RWPE2 (cell line): Measurements from ENCODE around the gene NDE1.
A peak's percentile ranks its signal among the peaks of the same experiment; 100 is the strongest.

Experiments used
- ATAC-seq: fragments of 200-7000 bp; cut with Tn5 transposase; 3 replicates; pipeline ENCODE4 v1.9.1; 2021; ENCODE audit warnings: low read depth
- DNase-seq: peaks from one replicate; pipeline ENCODE4 v3.0.0-alpha.2; 2020; ENCODE audit warnings: low spot score
- H3K27ac ChIP-seq: fragments of 450-650 bp; 2 replicates; pipeline ENCODE4 v1.5.1; 2017; ENCODE audit warnings: mild to moderate bottlenecking; ENCODE audit not compliant: poor library complexity, severe bottlenecking
- H3K27me3 ChIP-seq: fragments of 250-450 bp; sonication (Bioruptor Pico); 2 replicates; pipeline ENCODE4 v1.5.1; 2021; ENCODE audit warnings: mild to moderate bottlenecking, moderate library complexity; ENCODE audit not compliant: insufficient read depth, poor library complexity, severe bottlenecking
- H3K36me3 ChIP-seq: fragments of 250-450 bp; sonication (Bioruptor Pico); 2 replicates; pipeline ENCODE4 v1.5.1; 2020; ENCODE audit warnings: low read depth, mild to moderate bottlenecking, moderate library complexity
- H3K4me1 ChIP-seq: fragments of 250-450 bp; sonication (Bioruptor Pico); 2 replicates; pipeline ENCODE4 v1.5.1; 2021; ENCODE audit warnings: mild to moderate bottlenecking, moderate library complexity; ENCODE audit not compliant: insufficient read depth, poor library complexity, severe bottlenecking
- H3K4me3 ChIP-seq: fragments of 250-450 bp; sonication (Bioruptor Pico); 2 replicates; pipeline ENCODE4 v1.5.1; 2021; ENCODE audit warnings: mild to moderate bottlenecking, moderate library complexity; ENCODE audit not compliant: severe bottlenecking
- H3K9me3 ChIP-seq: fragments of 250-450 bp; sonication (Bioruptor Pico); 2 replicates; pipeline ENCODE4 v1.5.1; 2021; ENCODE audit warnings: mild to moderate bottlenecking, moderate library complexity; ENCODE audit not compliant: severe bottlenecking
- CTCF ChIP-seq: fragments of 450-650 bp; IDR thresholded peaks from one replicate; pipeline ENCODE4 v1.5.1; 2017; ENCODE audit warnings: mild to moderate bottlenecking, moderate library complexity; ENCODE audit not compliant: poor library complexity, severe bottlenecking

Gene NDE1

GRCh38 chr16:15650019-15650697 lies at the start of gene NDE1:
TSS of gene NDE1 (plus strand) at chr16:15650245. CDS start at chr16:15664779, 14,534 bp downstream.
- Histone ChIP-seq H3K4me1 (peaks cover 31% of the 10 kb centered on the region), H3K4me3 (peak within 1 kb of the TSS; percentile 91), H3K36me3 (peaks cover 36% of the 10 kb centered on the region), H3K27me3 (no peaks in the 10 kb centered on the region), H3K27ac (peak within 1 kb of the TSS; percentile 99), H3K9me3 (no peaks in the 10 kb centered on the region)
- TF ChIP-seq CTCF, result no peak
- ATAC-seq (peak; percentile 93), DNase-seq (peak; percentile 90)

- Histone ChIP-seq H3K9me3 (no peaks in the 10 kb centered on the region), H3K27ac (no peak overlapping the region), H3K36me3 (peaks cover 76% of the 10 kb centered on the region), H3K4me3 (no peak overlapping the region), H3K4me1 (no peaks in the 10 kb centered on the region), H3K27me3 (no peaks in the 10 kb centered on the region)
- no peak for DNase-seq
- no peak for TF ChIP-seq CTCF
- ATAC-seq, result no peak
Observed at GRCh38 chr16:15601212-15601879, 48.7 kb upstream of the NDE1 start.

- H3K4me1 ChIP-seq, result no peaks in the 10 kb centered on the region
- H3K36me3 ChIP-seq, result peaks cover 71% of the 10 kb centered on the region
- no peaks in the 10 kb centered on the region for H3K9me3 ChIP-seq
- TF ChIP-seq CTCF, result no peak
- ATAC-seq (no peak), DNase-seq (no peak)
- H3K27me3 ChIP-seq, result no peaks in the 10 kb centered on the region
- H3K4me3 ChIP-seq, result no peak overlapping the region
- H3K27ac ChIP-seq, result no peak overlapping the region
Observed at GRCh38 chr16:15602285-15603044, 47.6 kb upstream of the NDE1 start.

- Histone ChIP-seq H3K36me3 (peaks cover 79% of the 10 kb centered on the region), H3K27ac (no peak overlapping the region)
- TF ChIP-seq CTCF, result no peak
Observed at GRCh38 chr16:15604460-15605440, 45.3 kb upstream of the NDE1 start.

More at GRCh38 chr16:15604460-15605440, 45.3 kb upstream of the NDE1 start:
- no peaks in the 10 kb centered on the region for H3K27me3 ChIP-seq
- H3K4me1 ChIP-seq, result no peaks in the 10 kb centered on the region
- no peak for DNase-seq
- no peak overlapping the region for H3K4me3 ChIP-seq
- no peaks in the 10 kb centered on the region for H3K9me3 ChIP-seq
- ATAC-seq, result no peak
